Stimulated activated CD4-positive, alpha-beta T cell treated with anti-CD3 and anti-CD28 coated beads, TNF-alpha, amount 100 ng/mL, for 48 hours (primary cell): ENCODE results near the gene SLC66A2.
"Not testable (repeated sequence)": the region's sequence is repeated elsewhere in the genome, so short reads cannot be mapped to it uniquely, and the experiment has no call there.

Experiments used
- DNase-seq, 3 donors: peaks; one replicate each; pipeline ENCODE4 v3.0.0-alpha.2; 2020; ENCODE audit warnings: low read depth in 3 of 3

SLC66A2 gene

GRCh38 chr18:79881695-79882094 lies 69.8 kb downstream of the SLC66A2 start:
- DNase-seq, result no peak

DNA sequence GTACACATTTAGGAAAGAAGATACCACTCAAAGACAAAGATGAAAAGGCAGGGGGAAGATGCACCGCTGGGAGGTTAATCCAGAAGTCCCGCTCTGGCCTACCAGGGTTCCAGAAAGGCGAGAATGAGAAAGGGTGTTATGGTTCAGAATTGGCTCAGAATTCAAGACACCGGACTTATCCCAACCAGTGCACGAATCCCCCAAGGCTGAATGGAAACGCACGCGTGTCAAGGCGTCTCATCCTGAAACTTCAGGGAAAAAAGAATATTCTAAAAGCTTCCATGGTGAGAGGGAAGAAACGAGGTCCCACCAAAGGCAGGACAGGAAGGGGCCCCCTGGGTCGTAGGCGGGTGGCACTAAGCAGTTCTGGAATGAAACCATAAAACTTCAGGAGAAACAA lies 71.9 kb downstream of the SLC66A2 start:
- DNase-seq, result no peak

DNA sequence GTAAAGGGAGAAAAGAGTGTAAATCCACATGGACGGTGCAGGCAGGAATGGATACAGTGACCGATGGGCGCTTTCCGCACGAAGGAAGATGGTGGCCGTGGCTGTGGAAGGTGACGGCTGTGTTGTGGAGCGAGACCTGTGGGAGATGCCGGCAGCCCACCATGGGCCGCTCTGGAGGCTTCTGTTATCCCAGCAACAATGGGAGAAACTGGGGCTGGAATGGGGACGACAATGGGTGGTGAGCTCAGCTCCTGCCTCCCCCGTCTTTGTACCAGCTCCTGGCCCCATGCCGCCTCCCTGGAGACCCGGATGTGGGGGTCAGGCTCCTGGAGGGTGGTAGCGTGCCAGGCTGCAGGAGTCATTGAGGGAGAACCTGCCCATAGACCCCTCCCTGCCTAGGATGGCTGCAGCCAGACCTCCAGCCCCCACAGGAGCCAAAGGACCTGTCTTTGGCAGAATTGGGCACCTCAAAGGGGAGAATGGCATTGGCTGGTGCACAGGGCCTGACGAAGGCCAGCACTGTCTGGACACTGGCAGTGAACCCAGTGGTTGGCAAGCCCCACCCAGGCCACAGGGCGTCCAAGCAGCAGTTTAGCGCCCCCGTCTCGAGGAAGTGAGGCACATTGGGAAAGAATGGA lies 72.6 kb downstream of the SLC66A2 start:
- no peak for DNase-seq

GRCh38 chr18:79878246-79878645 lies 73.2 kb downstream of the SLC66A2 start:
- not testable (repeated sequence) for DNase-seq

- DNase-seq, result no peak
These were observed 74.0 kb downstream of the SLC66A2 start for GRCh38 chr18:79877163-79878091.

DNA sequence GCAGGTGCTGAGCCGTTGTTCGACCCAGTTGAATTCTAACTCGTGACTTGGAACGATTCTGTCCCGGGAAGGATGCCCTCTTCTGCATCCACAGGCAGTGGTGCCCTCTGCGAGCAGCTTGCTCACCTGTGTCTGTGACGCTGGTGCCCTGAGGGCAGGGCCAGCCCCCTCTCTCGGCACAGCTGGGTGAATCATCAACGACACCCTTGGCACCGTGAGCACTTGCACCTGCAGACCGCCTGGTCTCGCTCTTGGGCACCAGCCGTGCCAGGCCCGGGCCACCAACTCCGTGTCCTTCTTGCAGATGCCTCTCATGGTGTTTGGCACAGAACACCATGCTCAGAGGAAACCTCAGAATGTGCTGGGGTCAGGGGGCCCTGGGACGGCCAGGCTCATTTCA lies 75.0 kb downstream of the SLC66A2 start:
- DNase-seq, result no peak

GRCh38 chr18:79875931-79876461 lies 75.5 kb downstream of the SLC66A2 start:
- no peak for DNase-seq

- DNase-seq, result no peak
These were observed 75.9 kb downstream of the SLC66A2 start for GRCh38 chr18:79875531-79875919.

- no peak for DNase-seq
These were observed 76.6 kb downstream of the SLC66A2 start for GRCh38 chr18:79874553-79875530.

DNA sequence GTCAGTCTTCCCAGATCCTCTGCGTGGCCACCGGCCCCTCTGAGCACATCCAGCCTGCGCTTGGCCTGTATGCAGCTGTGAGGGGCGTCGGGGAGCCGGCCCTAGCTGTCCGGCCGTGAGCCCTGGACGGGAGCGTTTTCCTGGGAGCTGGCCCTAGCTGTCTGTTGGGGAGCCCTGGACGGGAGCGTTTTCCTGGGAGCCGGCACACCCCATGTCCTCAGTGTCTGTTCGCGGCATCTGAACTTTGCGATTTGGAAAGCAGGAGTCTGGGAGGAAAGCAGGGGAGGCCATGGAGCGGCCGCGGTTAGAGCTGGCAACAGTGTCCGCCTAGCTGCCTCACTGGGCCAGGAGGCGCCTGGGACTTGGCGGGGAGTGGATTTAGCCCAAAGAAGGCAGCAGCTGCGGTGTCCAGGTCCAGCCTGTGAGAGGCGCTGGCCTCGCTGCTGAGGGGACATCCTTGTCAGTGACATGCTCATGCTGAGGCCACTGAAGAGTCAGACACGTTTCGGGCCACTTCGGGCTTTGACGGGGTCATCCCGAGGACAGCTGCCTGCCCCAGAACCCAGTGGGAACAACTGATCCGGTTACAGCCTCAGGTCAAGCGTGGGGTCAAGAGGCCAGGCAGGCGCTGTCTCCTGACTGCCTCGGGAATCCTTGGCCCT lies 77.9 kb downstream of the SLC66A2 start:
- DNase-seq, result no peak

DNA sequence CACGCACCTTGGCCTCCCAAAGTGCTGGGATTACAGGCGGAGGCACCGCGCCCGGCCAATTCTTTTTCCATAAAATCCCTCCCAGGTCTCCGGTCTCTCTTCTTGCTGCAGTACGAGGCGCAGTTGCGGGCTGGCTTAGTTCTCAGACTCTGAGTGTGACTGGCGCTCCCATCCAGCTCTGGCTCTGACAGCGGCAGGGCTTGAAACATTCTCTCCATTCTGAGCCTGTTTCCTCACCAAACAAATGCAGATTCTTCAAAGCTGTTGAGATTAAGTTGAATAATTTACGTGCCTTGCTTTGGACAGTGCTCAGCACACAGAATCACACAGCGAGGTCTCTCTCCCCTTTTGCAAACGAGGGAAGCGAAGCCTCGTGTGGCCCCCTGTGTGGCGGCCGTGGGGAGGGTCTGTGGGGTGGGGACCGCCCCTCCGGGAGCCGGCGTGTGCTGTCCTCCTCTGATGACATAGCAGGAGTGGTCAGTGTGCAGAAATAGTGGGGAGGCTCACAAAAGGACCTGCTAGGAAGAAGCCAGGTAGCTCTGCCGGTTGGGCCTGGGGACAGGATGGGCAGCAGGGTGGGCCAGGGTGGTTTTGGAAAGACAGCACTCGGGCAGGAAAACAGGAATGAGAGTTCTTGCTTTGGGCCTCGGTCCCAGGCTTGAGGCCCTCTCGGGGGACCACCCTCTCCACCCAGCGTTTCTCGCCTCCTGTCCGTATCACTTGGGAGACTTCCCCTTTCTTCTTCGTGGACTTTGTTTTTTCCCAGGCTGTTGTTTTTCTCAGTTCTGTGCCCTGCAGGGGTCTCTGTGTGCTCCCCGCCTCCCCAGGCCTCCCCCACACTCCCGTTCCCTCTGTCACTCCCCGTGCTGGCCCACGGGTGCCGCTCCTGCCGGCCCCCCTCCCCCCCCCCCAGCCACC lies 78.7 kb downstream of the SLC66A2 start:
- DNase-seq, result no peak

- no peak for DNase-seq
These were observed 79.9 kb downstream of the SLC66A2 start for GRCh38 chr18:79871481-79872091.

DNA sequence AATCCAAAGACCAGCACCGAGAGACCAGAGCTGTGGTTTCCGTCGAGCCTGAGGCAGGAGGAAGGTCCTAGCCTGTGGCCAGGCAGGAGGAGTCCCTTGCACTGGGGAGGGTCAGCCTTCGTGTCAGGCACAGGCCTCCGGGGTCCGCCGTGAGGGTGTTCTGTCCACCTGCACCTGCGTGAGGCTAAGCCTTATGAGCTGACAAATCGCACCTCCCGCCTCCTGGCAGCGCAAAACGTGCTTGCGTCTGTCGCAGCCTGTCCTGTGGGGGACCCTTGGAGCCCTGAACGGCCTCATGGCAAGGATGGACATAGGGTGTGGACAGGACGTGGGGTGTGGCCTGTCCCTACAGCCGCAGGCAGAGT lies 80.4 kb downstream of the SLC66A2 start:
- DNase-seq, result no peak

DNA sequence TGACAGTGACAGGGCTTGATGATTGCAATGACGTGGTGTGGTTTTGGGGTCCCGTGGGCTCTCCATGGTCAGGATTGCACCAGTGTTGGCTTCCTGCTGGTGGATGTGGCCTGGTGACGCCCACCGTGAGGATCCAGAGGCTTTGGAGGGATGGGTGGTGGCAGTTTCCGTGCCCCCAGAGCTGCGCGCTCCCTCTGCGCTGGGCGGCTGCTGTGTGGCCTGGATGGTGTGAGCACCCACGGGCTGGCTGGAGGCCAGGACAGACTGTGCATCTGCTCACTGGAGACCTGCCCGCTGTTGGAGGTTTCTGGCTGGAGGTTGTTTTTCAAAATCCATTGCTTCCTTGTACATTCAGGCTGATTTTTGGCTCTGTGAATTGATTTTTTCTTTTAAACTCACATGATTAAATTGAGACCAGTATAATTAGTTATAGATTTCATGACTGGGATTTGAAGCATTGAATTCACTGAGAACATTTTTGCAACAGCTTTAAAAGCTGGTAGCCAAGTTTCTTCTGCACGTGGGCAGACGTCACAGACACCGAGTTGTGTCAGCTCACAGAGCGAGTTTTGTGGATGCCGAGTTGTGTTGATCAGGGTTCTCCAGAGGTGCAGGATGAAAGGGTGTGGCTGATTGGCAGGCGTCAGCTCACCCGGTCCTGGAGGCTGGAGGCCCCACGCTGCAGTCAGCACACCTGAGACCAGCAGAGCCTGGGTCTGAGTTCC lies 81.0 kb downstream of the SLC66A2 start:
- DNase-seq, result no peak

- DNase-seq, result no peak
These were observed 81.7 kb downstream of the SLC66A2 start for GRCh38 chr18:79869591-79870300.

DNA sequence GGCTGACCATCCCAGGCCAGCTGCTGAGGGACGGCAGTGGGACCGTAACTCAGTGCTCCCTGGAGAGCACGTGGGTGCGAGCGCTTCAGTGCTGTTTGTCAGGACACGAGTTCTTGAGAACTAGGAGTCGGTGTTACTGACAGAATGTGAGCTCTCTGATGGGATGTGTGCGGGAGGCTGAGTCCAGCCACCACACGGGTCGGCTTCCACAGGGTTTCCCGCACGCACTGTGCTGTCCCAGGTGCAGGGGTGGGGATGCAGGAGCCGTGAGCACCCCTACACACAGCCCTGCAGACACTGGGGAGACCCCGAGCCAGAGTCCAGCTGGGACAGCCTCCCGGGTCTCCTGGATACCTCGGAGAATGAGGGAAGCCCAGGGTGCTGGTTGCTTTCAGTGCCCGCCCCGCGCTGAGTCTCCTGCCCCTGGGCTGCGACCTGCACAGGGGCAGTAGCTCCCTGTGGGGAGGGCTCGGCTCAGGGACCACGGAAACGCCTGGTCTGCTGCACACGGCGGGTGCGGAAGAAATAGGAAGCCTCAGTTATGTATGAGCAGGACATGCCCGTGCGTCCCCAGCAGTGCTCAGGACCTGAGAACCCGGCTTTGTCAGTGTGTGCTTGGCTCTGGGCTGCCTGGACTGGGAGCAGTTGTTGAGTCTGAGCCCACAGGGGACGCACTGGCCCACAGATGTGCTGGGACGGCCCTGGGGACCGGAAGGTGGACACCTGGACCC lies 82.5 kb downstream of the SLC66A2 start:
- DNase-seq, result no peak

DNA sequence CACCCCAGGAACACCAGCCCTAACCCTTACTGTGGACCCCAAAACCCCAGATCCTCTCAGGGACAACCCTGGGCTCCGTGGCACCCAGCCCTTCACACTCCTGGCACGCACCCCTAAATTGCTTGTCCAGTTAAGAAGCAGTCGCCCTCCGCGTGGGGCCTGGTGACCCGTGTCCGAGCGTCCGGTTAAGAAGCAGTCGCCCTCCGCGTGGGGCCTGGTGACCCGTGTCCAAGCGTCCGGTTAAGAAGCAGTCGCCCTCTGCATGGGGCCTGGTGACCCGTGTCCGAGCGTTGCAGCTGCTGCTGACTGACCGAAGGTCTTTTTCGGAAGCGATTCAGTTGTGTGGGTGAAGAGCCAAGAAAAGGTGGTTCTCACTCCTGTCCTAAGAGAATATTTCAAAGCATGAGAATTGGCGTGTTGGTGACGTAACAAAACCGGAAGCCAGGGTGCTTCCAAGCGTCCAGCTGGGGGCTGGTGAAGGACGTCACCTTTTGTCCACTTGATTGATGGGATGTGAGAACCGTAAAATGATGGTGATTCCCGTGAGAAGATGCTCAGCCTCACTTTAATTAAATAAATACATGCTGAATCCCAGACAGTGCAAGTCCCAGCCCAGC lies 83.2 kb downstream of the SLC66A2 start:
- no peak for DNase-seq
